ENCODE results near the gene MAGEA4.

Gene MAGEA4

DNA sequence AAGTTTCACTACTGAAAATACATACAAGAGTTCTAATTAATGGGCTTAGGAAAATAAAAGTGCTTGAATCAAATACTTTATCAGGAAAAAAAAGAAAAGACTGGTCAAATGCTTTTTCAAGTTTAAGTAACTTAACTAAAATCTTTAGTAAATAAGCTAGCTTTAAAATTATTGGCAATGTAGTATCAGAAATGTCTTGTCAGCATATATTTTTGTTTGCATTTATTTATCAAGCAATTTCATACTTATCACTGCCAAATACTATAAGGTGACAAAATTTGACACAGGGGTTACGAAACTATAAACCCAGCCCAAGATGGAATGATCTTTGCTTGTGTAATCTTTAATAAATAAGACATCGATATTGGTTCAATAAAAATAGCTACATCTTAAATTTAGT, 31.8 kb upstream of the MAGEA4 start:
- no peak overlapping the region for H2AFZ ChIP-seq (ENCODE audit: low read depth, low read length)
- H3K4me3 ChIP-seq (ENCODE audit: low read depth in 1 of 2, low read length in 2 of 2): no peak overlapping the region
- no peak overlapping the region for H3K4me2 ChIP-seq (ENCODE audit: insufficient read depth, low read length)
- no peak overlapping the region for H3K9ac ChIP-seq (ENCODE audit: low read depth, low read length)
- no peak for TF ChIP-seq EZH2 (IDR thresholded peaks at IDR 0.05; ENCODE audit: borderline replicate concordance, low read depth, low read length, severe bottlenecking)
- TF ChIP-seq, protein P1, sequence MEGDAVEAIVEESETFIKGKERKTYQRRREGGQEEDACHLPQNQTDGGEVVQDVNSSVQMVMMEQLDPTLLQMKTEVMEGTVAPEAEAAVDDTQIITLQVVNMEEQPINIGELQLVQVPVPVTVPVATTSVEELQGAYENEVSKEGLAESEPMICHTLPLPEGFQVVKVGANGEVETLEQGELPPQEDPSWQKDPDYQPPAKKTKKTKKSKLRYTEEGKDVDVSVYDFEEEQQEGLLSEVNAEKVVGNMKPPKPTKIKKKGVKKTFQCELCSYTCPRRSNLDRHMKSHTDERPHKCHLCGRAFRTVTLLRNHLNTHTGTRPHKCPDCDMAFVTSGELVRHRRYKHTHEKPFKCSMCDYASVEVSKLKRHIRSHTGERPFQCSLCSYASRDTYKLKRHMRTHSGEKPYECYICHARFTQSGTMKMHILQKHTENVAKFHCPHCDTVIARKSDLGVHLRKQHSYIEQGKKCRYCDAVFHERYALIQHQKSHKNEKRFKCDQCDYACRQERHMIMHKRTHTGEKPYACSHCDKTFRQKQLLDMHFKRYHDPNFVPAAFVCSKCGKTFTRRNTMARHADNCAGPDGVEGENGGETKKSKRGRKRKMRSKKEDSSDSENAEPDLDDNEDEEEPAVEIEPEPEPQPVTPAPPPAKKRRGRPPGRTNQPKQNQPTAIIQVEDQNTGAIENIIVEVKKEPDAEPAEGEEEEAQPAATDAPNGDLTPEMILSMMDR (IDR thresholded peaks at IDR 0.05; ENCODE audit: borderline replicate concordance, extremely low read depth, low read length, poor library complexity, severe bottlenecking): no peak
- DNase-seq (no peak), ATAC-seq (ENCODE audit: insufficient read depth, low read depth) (no peak)
- H3K27me3 ChIP-seq (ENCODE audit: insufficient read depth, low read length, poor library complexity): no peaks in the 10 kb centered on the region
- H3K4me1 ChIP-seq (ENCODE audit: insufficient read depth, low read length): no peaks in the 10 kb centered on the region
- no peaks in the 10 kb centered on the region for H4K20me1 ChIP-seq (ENCODE audit: insufficient read depth, low read length)
- no peaks in the 10 kb centered on the region for H3K79me2 ChIP-seq (ENCODE audit: insufficient read depth, low read length)
- no peak overlapping the region for H3K27ac ChIP-seq (ENCODE audit: low read length)
- no peaks in the 10 kb centered on the region for H3K9me3 ChIP-seq (ENCODE audit: insufficient read depth, low read length, severe bottlenecking)
- H3K36me3 ChIP-seq (ENCODE audit: insufficient read depth, low read length): no peaks in the 10 kb centered on the region

DNA sequence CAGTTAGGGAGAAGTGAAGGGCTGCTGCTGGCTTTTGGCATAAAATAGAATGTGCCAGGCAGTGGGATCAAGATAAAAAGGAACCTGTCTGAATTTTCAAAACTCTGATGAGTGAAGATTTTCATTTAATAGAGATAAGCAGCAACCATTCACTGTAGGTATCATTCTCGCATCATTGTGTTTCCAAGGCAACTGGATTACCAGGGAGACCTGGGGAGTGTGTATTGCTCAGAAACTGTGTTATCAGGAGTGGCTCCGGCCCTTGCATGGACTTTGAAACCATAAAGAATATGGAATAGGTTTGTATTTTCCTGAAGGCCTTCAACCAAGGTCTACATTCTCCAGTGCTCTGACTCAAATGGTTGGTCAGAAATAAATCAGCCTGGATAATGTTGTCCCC, 23.3 kb upstream of the MAGEA4 start:
- TF ChIP-seq EZH2 (IDR thresholded peaks at IDR 0.05; ENCODE audit: borderline replicate concordance, low read depth, low read length, severe bottlenecking): no peak
- TF ChIP-seq, protein P1 (IDR thresholded peaks at IDR 0.05; ENCODE audit: borderline replicate concordance, extremely low read depth, low read length, poor library complexity, severe bottlenecking): no peak
- DNase-seq (no peak), ATAC-seq (ENCODE audit: insufficient read depth, low read depth) (no peak)
- Histone ChIP-seq H3K27ac (ENCODE audit: low read length) (no peak overlapping the region), H3K27me3 (ENCODE audit: insufficient read depth, low read length, poor library complexity) (no peaks in the 10 kb centered on the region), H4K20me1 (ENCODE audit: insufficient read depth, low read length) (no peaks in the 10 kb centered on the region), H3K36me3 (ENCODE audit: insufficient read depth, low read length) (no peaks in the 10 kb centered on the region), H3K79me2 (ENCODE audit: insufficient read depth, low read length) (no peaks in the 10 kb centered on the region), H3K4me1 (ENCODE audit: insufficient read depth, low read length) (no peaks in the 10 kb centered on the region), H2AFZ (ENCODE audit: low read depth, low read length) (no peak overlapping the region), H3K4me2 (ENCODE audit: insufficient read depth, low read length) (no peak overlapping the region), H3K9ac (ENCODE audit: low read depth, low read length) (no peak overlapping the region), H3K9me3 (ENCODE audit: insufficient read depth, low read length, severe bottlenecking) (no peaks in the 10 kb centered on the region), H3K4me3 (ENCODE audit: low read depth in 1 of 2, low read length in 2 of 2) (no peak overlapping the region)

DNA sequence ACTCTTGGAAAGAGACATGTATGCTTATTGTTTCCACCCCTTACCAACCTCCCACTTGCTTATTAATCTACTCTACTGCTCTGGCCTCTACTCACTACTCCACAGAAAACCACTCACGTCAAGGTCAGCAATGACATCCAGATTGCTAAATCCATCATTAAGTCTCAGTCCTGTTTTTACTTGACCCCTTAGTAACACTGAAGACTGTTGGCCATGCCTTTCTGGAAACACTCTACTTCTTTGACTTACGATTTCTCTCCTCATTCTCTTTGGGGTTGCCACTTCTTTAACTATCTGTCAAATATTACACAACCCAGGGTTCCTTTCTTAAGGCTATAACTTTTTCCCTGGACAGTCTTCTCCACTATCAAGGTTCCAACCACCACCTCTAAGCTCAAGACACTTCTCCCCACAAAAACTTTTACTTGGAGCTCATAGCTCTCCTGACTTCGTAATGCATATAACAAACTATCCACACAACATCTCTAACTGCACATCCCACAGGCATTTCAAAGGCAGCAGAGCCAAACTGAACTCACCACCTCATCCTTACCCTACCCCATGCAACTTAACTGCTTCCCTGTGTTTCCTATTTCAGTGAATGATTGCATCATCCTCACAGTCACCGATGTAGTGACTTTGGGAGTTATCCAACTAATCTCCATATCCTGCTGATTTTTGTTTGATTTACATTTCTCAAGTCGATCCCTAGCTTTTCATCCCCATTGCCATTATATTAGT, 15.8 kb upstream of the MAGEA4 start:
- Histone ChIP-seq H3K4me2 (ENCODE audit: insufficient read depth, low read length) (no peak overlapping the region), H3K4me1 (ENCODE audit: insufficient read depth, low read length) (no peaks in the 10 kb centered on the region), H3K27ac (ENCODE audit: low read length) (no peak overlapping the region), H3K9ac (ENCODE audit: low read depth, low read length) (no peak overlapping the region), H4K20me1 (ENCODE audit: insufficient read depth, low read length) (no peaks in the 10 kb centered on the region), H3K36me3 (ENCODE audit: insufficient read depth, low read length) (no peaks in the 10 kb centered on the region), H3K9me3 (ENCODE audit: insufficient read depth, low read length, severe bottlenecking) (no peaks in the 10 kb centered on the region), H3K4me3 (ENCODE audit: low read depth in 1 of 2, low read length in 2 of 2) (no peak overlapping the region), H3K79me2 (ENCODE audit: insufficient read depth, low read length) (no peaks in the 10 kb centered on the region), H2AFZ (ENCODE audit: low read depth, low read length) (no peak overlapping the region), H3K27me3 (ENCODE audit: insufficient read depth, low read length, poor library complexity) (no peaks in the 10 kb centered on the region)
- ATAC-seq (ENCODE audit: insufficient read depth, low read depth): no peak
- TF ChIP-seq EZH2 (IDR thresholded peaks at IDR 0.05; ENCODE audit: borderline replicate concordance, low read depth, low read length, severe bottlenecking): no peak
- TF ChIP-seq, protein P1 (IDR thresholded peaks at IDR 0.05; ENCODE audit: borderline replicate concordance, extremely low read depth, low read length, poor library complexity, severe bottlenecking): no peak
- DNase-seq: no peak

Measured in DND-41 (cell line).